Gastrocnemius medialis (tissue), 4 donors: ENCODE results near the gene GMFB. TPM values are rescaled to one million over a fixed set of nuclear protein-coding genes. Genes with fewer than 3 reads are reported as not detected.
"Not testable (repeated sequence)": the region's sequence is repeated elsewhere in the genome, so short reads cannot be mapped to it uniquely, and the experiment has no call there.

Source experiments
- ATAC-seq, 2 donors: fragments of 150-250 bp; one replicate each; pipeline ENCODE4 v1.9.1; 2016
- DNase-seq, 2 donors: peaks; one replicate each; pipeline ENCODE4 v3.0.0-alpha.2; 2019
- H3K27ac ChIP-seq, 4 donors: fragments of 200-600 bp; sonication (generic); 1 replicate in 1 of 4; 2 replicates in 3 of 4; pipeline ENCODE4 v1.5.1; 2016 to 2018; ENCODE audit warnings: mild to moderate bottlenecking in 2 of 4, moderate library complexity in 1 of 4
- H3K27me3 ChIP-seq, 3 donors: fragments of 200-600 bp; sonication (generic) in 2 of 3; 1 replicate in 1 of 3; 2 replicates in 2 of 3; pipeline versions ENCODE4 v1.5.1 to v1.6.0; 2016 to 2019; ENCODE audit warnings: mild to moderate bottlenecking in 1 of 3, moderate library complexity in 1 of 3
- H3K36me3 ChIP-seq, 2 donors: fragments of 200-600 bp; sonication (generic) in 1 of 2; one replicate each; pipeline ENCODE4 v1.5.1; 2017 to 2018
- H3K4me1 ChIP-seq, 2 donors: fragments of 200-600 bp; sonication (generic) in 1 of 2; one replicate each; pipeline ENCODE4 v1.5.1; 2016 to 2017; ENCODE audit warnings: mild to moderate bottlenecking in 2 of 2
- H3K4me3 ChIP-seq, 4 donors: fragments of 200-600 bp; sonication (generic) in 3 of 4; 1 replicate in 1 of 4; 2 replicates in 3 of 4; pipeline ENCODE4 v1.5.1; 2016 to 2019; ENCODE audit warnings: mild to moderate bottlenecking in 2 of 4
- H3K9me3 ChIP-seq, 3 donors: fragments of 200-600 bp; sonication (generic) in 2 of 3; 1 replicate in 1 of 3; 2 replicates in 2 of 3; pipeline ENCODE4 v1.5.1; 2016 to 2019
- POLR2A ChIP-seq, 2 donors: fragments of 450-650 bp; IDR thresholded peaks; one replicate each; pipeline ENCODE4 v1.6.1; 2017; ENCODE audit warnings: antibody characterized with exemption in 2 of 2, mild to moderate bottlenecking in 2 of 2, moderate library complexity in 2 of 2
- in situ Hi-C, 4 donors: fragments of 200-750 bp; cut with MboI; loops; one replicate each; pipeline versions ENCODE4 v1.15.0 to v1.8.0; 2017; ENCODE audit warnings: low sequenced_read_pairs in 4 of 4
- intact Hi-C: fragments of 100-400 bp; cut with DNase I; formaldehyde crosslinking; loops from one replicate; pipeline ENCODE4 v1.15.1; 2023; ENCODE audit warnings: low total_unique reads
- total RNA-seq, 4 donors: library from RNA; depleted of rRNA; stranded (reverse); fragments of >200 nt; gene quantifications; one replicate each; pipeline versions ENCODE4 v1.1.0 to v1.2.3, GENCODE V29; 2016
- TF ChIP-seq, protein P1 (sequence below), 5 experiments: fragments of 450-650 bp in 3 of 5; fragments of 200-600 bp in 2 of 5; sonication (generic) in 2 of 5; IDR thresholded peaks in 4 of 5; conservative IDR thresholded peaks in 1 of 5; 1 replicate in 4 of 5; 2 replicates in 1 of 5; pipeline ENCODE4 v1.5.1; 2016 to 2019; ENCODE audit warnings: antibody characterized with exemption in 5 of 5, mild to moderate bottlenecking in 3 of 5, moderate library complexity in 3 of 5

GMFB gene
- total RNA-seq, 4 donors from 2014 or later, result 5.0 to 21.7 (median 7.3) TPM

DNA sequence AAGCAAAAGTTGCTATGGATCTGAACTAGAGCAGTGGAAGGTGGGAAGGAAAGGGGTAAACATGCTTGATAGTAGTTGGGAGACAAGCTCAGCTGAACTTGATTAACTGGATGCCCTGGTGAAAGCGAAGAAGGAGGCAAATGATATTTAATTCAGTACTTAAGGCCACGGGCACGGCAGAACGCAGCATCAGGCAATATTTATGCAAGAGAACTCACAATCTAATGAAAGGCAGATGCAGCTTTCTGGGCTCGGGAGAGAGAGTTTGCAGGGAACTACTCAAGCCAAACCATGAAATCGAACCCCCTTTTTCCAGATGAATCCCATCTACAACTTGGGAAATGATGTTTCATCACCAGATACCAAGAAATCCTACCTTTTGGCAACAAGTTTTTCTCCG is 44.1 kb downstream of the GMFB start:
- Histone ChIP-seq H3K27ac (no peak overlapping the region), H3K27me3 (no peaks in the 10 kb centered on the region), H3K4me3 (no peak overlapping the region), H3K36me3 (no peaks in the 10 kb centered on the region), H3K9me3 (no peaks in the 10 kb centered on the region), H3K4me1 (peaks cover 13 to 15% of the 10 kb centered on the region in 2 donors)
- ATAC-seq (no peak), DNase-seq (no peak)
- intact Hi-C loops (no loop called here), in situ Hi-C loops (no loop called here)
- TF ChIP-seq POLR2A (IDR thresholded peaks at IDR 0.05), result no peak
- TF ChIP-seq, protein P1, sequence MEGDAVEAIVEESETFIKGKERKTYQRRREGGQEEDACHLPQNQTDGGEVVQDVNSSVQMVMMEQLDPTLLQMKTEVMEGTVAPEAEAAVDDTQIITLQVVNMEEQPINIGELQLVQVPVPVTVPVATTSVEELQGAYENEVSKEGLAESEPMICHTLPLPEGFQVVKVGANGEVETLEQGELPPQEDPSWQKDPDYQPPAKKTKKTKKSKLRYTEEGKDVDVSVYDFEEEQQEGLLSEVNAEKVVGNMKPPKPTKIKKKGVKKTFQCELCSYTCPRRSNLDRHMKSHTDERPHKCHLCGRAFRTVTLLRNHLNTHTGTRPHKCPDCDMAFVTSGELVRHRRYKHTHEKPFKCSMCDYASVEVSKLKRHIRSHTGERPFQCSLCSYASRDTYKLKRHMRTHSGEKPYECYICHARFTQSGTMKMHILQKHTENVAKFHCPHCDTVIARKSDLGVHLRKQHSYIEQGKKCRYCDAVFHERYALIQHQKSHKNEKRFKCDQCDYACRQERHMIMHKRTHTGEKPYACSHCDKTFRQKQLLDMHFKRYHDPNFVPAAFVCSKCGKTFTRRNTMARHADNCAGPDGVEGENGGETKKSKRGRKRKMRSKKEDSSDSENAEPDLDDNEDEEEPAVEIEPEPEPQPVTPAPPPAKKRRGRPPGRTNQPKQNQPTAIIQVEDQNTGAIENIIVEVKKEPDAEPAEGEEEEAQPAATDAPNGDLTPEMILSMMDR (IDR thresholded peaks at IDR 0.05 in 4 of 5, conservative IDR thresholded peaks at IDR 0.05 in 1 of 5), result no peak

DNA sequence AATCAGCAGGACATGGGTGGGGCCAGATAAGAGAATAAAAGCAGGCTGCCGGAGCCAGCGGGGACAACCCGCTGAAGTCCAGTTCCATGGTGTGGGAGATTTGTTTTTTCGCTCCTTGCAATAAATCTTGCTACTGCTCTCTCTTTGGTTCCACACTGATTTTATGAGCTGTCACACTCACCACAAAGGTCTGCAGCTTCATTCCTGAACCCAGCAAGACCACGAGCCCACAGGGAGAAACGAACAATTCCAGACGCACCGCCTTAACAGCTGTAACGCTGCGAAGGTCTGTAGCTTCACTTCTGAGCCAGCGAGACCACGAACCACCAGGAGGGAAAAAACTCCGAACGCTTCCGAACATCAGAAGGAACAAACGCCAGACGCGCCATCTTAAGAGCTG is 44.8 kb downstream of the GMFB start:
- intact Hi-C loops (no loop called here), in situ Hi-C loops (no loop called here)
- H3K4me1 ChIP-seq, result peaks cover 13 to 15% of the 10 kb centered on the region in 2 donors

DNA sequence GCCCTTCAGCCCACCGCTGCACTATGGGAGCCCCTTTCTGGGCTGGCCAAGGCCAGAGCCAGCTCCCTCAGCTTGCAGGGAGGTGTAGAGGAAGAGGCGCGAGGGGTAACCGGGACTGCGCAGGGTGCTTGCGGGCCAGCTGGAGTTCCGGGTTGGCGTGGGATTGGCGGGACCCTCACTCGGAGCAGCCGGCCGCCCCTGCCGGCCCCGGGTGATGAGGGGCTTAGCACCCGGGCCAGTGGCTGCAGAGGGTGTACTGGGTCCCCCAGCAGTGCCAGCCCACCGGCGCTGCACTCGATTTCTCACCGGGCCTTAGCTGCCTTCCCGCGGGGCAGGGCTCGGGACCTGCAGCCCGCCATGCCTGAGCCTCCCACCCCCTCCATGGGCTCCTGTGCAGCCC is 45.8 kb downstream of the GMFB start:
- DNase-seq, H3K27me3 ChIP-seq, in situ Hi-C loops, intact Hi-C loops, H3K27ac ChIP-seq, H3K9me3 ChIP-seq, H3K36me3 ChIP-seq, H3K4me3 ChIP-seq, ATAC-seq: not testable (repeated sequence)
- peaks cover 13 to 21% of the 10 kb centered on the region in 2 donors for H3K4me1 ChIP-seq

More for the DNA sequence above, 44.8 kb downstream of the GMFB start:
- H3K9me3 ChIP-seq, result no peaks in the 10 kb centered on the region
- no peak overlapping the region for H3K27ac ChIP-seq
- ATAC-seq (no peak), DNase-seq (no peak)
- H3K27me3 ChIP-seq, result no peaks in the 10 kb centered on the region
- H3K4me3 ChIP-seq, result no peak overlapping the region
- H3K36me3 ChIP-seq, result no peaks in the 10 kb centered on the region
- TF ChIP-seq, protein P1 (IDR thresholded peaks at IDR 0.05 in 4 of 5, conservative IDR thresholded peaks at IDR 0.05 in 1 of 5), result no peak
- no peak for TF ChIP-seq POLR2A (IDR thresholded peaks at IDR 0.05)

DNA sequence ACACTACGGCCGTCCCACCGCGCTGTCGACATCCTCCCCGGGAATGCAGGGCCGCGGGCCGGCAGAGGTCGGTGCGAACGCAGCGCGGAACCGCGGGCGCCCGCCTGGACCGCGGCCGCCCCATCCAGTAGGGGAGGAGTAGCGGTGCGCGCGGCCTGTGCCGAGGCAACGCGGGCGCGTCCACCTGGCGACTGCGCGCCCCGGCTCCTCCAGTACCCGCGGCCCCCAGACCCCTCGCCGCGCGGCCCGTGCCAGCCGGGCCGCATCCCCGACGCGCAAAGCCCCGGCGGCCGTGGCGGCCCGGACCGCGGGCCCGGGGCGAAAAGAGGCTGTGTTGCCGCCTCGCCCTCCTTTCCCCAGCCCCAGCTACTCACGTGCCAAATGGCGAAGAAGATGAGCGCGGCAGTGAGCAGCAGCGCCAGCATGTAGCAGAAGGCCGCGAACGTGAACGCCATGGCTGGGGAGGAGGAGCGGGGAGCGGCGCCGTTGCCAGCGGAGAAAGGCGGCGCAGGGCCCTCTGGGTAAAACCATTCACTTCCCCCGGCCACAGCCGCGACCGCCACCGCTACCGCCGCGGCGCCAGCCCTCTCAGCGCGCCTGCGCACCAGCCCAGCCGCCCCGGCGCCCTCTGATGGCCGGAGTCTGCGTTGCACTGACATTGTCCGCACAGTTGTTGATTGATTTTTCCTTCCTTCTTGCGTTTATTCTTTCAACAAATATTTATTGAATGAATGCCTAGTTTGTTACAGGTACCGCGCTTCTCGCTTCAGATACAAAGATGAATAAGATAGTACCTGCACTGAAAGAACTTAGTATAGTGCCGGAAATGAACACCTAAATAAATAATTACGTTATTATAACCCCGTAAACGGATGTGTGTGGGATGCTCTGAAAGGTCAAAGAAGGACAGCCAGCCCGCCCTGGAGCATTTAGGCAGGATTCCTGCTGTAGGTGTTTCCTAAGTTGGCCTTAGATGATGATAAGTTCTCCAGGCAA is 47.6 kb downstream of the GMFB start, which contains the start of gene CNIH1:
Gene CNIH1, minus strand, starts transcription at position 502 of the 996 bp plus-strand sequence. Its CDS starts 47 bp downstream, at position 455.
- ATAC-seq (peak; percentile 98 to 99), DNase-seq (peak; percentile 79 to 85)
- TF ChIP-seq, protein P1 (IDR thresholded peaks at IDR 0.05 in 4 of 5, conservative IDR thresholded peaks at IDR 0.05 in 1 of 5), result peak; percentile 83 to 98 (median 91)
- peak in 1 of 2 donors; percentile 40 for TF ChIP-seq POLR2A (IDR thresholded peaks at IDR 0.05)
- Histone ChIP-seq H3K4me1 (peaks cover 13 to 24% of the 10 kb centered on the region in 2 donors), H3K27me3 (no peaks in the 10 kb centered on the region), H3K27ac (peak within 1 kb of the TSS; percentile 73 to 88 (median 80)), H3K36me3 (no peaks in the 10 kb centered on the region), H3K9me3 (no peaks in the 10 kb centered on the region), H3K4me3 (peak within 1 kb of the TSS; percentile 64 to 70 (median 66))
- intact Hi-C loops (loop anchor here (1.0 to 2.0 kb wide), 3 partner anchors 45 to 68 kb away; partner anchors contain the start of genes CGRRF1 and GMFB), in situ Hi-C loops (no loop called here)

DNA sequence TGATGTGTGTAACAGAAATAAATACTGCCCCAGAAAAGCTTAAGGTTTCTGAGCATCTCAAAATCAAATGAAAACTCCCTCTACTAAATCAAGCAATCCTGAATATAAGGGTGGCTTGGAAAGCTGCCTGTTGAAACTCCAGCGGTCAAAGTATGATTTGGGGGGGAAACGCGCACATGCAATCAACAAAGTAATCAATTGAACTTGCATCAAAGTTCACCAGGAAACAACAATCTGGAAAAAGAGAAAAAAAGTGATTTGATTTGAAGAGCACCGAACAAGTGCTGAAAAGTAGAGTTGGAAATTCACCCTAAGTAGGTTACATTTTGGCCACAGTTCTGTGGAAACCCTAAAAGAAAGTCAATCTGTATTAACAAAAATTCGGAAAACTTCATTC is 48.3 kb downstream of the GMFB start:
- intact Hi-C loops, result loop anchor here (2.0 kb wide), 1 partner anchor 48 kb away; the partner anchor contains the start of gene GMFB
- H3K9me3 ChIP-seq, result no peaks in the 10 kb centered on the region
- TF ChIP-seq POLR2A (IDR thresholded peaks at IDR 0.05), result no peak
- TF ChIP-seq, protein P1 (IDR thresholded peaks at IDR 0.05 in 4 of 5, conservative IDR thresholded peaks at IDR 0.05 in 1 of 5), result no peak

More for the DNA sequence above, 48.3 kb downstream of the GMFB start:
- no peak for ATAC-seq
- H3K27me3 ChIP-seq, result no peaks in the 10 kb centered on the region
- peaks cover 13 to 29% of the 10 kb centered on the region in 2 donors for H3K4me1 ChIP-seq
- no peaks in the 10 kb centered on the region for H3K36me3 ChIP-seq
- in situ Hi-C loops, result no loop called here
- no peak for DNase-seq
- H3K4me3 ChIP-seq, result peak overlapping the region; percentile 64 to 70 (median 66)
- peak overlapping the region; percentile 73 to 88 (median 80) for H3K27ac ChIP-seq
